Kidney epithelial cell (primary cell): ENCODE measurements around the gene LSM3. TPM values are rescaled to one million over a fixed set of nuclear protein-coding genes. Genes with fewer than 3 reads are reported as not detected.

ENCODE experiments used
- DNase-seq: peaks from one replicate; pipeline ENCODE4 v3.0.0-alpha.2; 2010; ENCODE audit warnings: low read depth
- H3K27me3 ChIP-seq: 2 replicates; pipeline ENCODE4 v1.6.0; 2011; ENCODE audit warnings: low read length; ENCODE audit not compliant: control insufficient read depth, insufficient read depth
- H3K36me3 ChIP-seq: 2 replicates; pipeline ENCODE4 v1.5.1; 2011; ENCODE audit warnings: low read length; ENCODE audit not compliant: control insufficient read depth, insufficient read depth
- H3K4me3 ChIP-seq: 2 replicates; pipeline ENCODE4 v1.5.1; 2011; ENCODE audit warnings: low read depth, mild to moderate bottlenecking, control low read depth, low read length
- CTCF ChIP-seq: IDR thresholded peaks from 2 replicates; pipeline ENCODE4 v1.5.1; 2011; ENCODE audit warnings: mild to moderate bottlenecking, moderate library complexity, low read length, control low read depth, inconsistent platforms; ENCODE audit not compliant: insufficient read depth, poor library complexity, severe bottlenecking
- total RNA-seq: library from RNA; depleted of rRNA; stranded (reverse); fragments of >200 nt; gene quantifications from 2 replicates; pipeline ENCODE4 v1.2.3, GENCODE V29; 2015

LSM3 gene
- total RNA-seq, 1 donor from 2014 or later: 9.3 TPM

GRCh38 chr3:14181253-14181652 is 2.6 kb downstream of the LSM3 start:
- DNase-seq: no peak
- Histone ChIP-seq H3K27me3 (no peaks in the 10 kb centered on the region), H3K4me3 (no peak overlapping the region), H3K36me3 (no peaks in the 10 kb centered on the region)
- TF ChIP-seq CTCF: no peak

GRCh38 chr3:14183015-14183577 is 4.5 kb downstream of the LSM3 start:
- no peaks in the 10 kb centered on the region for H3K36me3 ChIP-seq

DNA sequence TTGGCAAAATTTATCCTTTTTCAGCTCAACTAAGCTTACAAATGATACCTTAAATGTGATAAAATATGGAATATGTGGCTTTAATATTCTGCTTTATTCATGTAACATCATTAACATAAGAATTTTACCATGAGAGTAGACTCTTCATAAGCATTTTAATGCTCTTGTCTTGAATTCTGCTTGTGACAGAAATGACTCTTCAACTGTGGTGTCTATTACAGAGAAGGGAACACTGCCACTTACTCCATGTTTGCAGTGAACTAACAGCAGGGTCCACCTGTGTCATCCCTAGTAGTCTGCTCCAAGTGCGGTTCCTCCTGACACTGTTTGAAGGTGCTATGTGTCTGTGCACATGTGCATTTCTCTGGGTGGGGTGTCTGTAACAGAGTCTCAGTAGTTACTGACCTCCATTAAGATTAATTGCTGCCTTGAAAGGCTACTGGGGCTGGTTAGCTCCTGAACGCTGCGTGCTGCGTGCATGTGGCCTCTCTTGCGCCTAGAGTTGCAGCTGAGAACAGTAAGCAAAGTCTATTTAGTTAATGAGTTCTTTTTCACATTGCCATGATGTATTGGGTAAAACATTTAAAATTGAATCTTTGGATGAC is 8.3 kb downstream of the LSM3 start:
- no peak for DNase-seq
- no peak overlapping the region for H3K4me3 ChIP-seq
- H3K27me3 ChIP-seq: no peaks in the 10 kb centered on the region
- no peaks in the 10 kb centered on the region for H3K36me3 ChIP-seq
- no peak for TF ChIP-seq CTCF

More at GRCh38 chr3:14183015-14183577, 4.5 kb downstream of the LSM3 start:
- no peak overlapping the region for H3K4me3 ChIP-seq
- no peak for DNase-seq
- TF ChIP-seq CTCF: no peak
- H3K27me3 ChIP-seq: no peaks in the 10 kb centered on the region

- TF ChIP-seq CTCF: no peak
- Histone ChIP-seq H3K27me3 (no peaks in the 10 kb centered on the region), H3K36me3 (no peaks in the 10 kb centered on the region), H3K4me3 (no peak overlapping the region)
- no peak for DNase-seq
Observed at GRCh38 chr3:14188041-14188754, 9.6 kb downstream of the LSM3 start.

- Histone ChIP-seq H3K4me3 (no peak overlapping the region), H3K27me3 (no peaks in the 10 kb centered on the region), H3K36me3 (no peaks in the 10 kb centered on the region)
- DNase-seq: no peak
- TF ChIP-seq CTCF: no peak
Observed at GRCh38 chr3:14194865-14195264, 16.2 kb downstream of the LSM3 start.
